ENCODE measurements around the gene IFT25. TPM values are rescaled to one million over a fixed set of nuclear protein-coding genes. Genes with fewer than 3 reads are reported as not detected.

The IFT25 gene
- total and polyA plus RNA-seq, 2 experiments from 2014 or later = 28.2 to 109 TPM

- Mint-ChIP-seq H3K36me3 (ENCODE audit: low read depth) (peaks cover 3% of the 10 kb centered on the region; the same call in 2 of the 3 replicates), H3K9me3 (no peaks in the 10 kb centered on the region), H3K27me3 (ENCODE audit: insufficient read depth, low read depth, poor library complexity) (peaks cover 10% of the 10 kb centered on the region), H3K4me3 (peak within 1 kb of the TSS; percentile 98), H3K27ac (peak within 1 kb of the TSS; percentile 93), H3K4me1 (peaks cover 10% of the 10 kb centered on the region; the same call in 2 of the 3 replicates)
- TF ChIP-seq, protein P1, sequence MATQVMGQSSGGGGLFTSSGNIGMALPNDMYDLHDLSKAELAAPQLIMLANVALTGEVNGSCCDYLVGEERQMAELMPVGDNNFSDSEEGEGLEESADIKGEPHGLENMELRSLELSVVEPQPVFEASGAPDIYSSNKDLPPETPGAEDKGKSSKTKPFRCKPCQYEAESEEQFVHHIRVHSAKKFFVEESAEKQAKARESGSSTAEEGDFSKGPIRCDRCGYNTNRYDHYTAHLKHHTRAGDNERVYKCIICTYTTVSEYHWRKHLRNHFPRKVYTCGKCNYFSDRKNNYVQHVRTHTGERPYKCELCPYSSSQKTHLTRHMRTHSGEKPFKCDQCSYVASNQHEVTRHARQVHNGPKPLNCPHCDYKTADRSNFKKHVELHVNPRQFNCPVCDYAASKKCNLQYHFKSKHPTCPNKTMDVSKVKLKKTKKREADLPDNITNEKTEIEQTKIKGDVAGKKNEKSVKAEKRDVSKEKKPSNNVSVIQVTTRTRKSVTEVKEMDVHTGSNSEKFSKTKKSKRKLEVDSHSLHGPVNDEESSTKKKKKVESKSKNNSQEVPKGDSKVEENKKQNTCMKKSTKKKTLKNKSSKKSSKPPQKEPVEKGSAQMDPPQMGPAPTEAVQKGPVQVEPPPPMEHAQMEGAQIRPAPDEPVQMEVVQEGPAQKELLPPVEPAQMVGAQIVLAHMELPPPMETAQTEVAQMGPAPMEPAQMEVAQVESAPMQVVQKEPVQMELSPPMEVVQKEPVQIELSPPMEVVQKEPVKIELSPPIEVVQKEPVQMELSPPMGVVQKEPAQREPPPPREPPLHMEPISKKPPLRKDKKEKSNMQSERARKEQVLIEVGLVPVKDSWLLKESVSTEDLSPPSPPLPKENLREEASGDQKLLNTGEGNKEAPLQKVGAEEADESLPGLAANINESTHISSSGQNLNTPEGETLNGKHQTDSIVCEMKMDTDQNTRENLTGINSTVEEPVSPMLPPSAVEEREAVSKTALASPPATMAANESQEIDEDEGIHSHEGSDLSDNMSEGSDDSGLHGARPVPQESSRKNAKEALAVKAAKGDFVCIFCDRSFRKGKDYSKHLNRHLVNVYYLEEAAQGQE (IDR thresholded peaks at IDR 0.05; ENCODE audit: unreplicated experiment) = no peak
- TF ChIP-seq CREB1 (CRISPR knock-in tag; IDR thresholded peaks at IDR 0.05; ENCODE audit: low read depth) (no peak), ZNF331 (CRISPR knock-in tag; IDR thresholded peaks at IDR 0.05; ENCODE audit: low read depth) (no peak), ETS1 (IDR thresholded peaks at IDR 0.05) (peak; percentile 33; the same call in 1 of the 2 replicates), ZNF114 (CRISPR knock-in tag; IDR thresholded peaks at IDR 0.05) (no peak), JUNB (IDR thresholded peaks at IDR 0.05; ENCODE audit: unreplicated experiment) (no peak), EZH2phosphoT487 (IDR thresholded peaks at IDR 0.05; ENCODE audit: unreplicated experiment) (no peak), POLR2AphosphoS5 (IDR thresholded peaks at IDR 0.05; ENCODE audit: low read depth) (peak; percentile 79)
- TF ChIP-seq, protein P2, sequence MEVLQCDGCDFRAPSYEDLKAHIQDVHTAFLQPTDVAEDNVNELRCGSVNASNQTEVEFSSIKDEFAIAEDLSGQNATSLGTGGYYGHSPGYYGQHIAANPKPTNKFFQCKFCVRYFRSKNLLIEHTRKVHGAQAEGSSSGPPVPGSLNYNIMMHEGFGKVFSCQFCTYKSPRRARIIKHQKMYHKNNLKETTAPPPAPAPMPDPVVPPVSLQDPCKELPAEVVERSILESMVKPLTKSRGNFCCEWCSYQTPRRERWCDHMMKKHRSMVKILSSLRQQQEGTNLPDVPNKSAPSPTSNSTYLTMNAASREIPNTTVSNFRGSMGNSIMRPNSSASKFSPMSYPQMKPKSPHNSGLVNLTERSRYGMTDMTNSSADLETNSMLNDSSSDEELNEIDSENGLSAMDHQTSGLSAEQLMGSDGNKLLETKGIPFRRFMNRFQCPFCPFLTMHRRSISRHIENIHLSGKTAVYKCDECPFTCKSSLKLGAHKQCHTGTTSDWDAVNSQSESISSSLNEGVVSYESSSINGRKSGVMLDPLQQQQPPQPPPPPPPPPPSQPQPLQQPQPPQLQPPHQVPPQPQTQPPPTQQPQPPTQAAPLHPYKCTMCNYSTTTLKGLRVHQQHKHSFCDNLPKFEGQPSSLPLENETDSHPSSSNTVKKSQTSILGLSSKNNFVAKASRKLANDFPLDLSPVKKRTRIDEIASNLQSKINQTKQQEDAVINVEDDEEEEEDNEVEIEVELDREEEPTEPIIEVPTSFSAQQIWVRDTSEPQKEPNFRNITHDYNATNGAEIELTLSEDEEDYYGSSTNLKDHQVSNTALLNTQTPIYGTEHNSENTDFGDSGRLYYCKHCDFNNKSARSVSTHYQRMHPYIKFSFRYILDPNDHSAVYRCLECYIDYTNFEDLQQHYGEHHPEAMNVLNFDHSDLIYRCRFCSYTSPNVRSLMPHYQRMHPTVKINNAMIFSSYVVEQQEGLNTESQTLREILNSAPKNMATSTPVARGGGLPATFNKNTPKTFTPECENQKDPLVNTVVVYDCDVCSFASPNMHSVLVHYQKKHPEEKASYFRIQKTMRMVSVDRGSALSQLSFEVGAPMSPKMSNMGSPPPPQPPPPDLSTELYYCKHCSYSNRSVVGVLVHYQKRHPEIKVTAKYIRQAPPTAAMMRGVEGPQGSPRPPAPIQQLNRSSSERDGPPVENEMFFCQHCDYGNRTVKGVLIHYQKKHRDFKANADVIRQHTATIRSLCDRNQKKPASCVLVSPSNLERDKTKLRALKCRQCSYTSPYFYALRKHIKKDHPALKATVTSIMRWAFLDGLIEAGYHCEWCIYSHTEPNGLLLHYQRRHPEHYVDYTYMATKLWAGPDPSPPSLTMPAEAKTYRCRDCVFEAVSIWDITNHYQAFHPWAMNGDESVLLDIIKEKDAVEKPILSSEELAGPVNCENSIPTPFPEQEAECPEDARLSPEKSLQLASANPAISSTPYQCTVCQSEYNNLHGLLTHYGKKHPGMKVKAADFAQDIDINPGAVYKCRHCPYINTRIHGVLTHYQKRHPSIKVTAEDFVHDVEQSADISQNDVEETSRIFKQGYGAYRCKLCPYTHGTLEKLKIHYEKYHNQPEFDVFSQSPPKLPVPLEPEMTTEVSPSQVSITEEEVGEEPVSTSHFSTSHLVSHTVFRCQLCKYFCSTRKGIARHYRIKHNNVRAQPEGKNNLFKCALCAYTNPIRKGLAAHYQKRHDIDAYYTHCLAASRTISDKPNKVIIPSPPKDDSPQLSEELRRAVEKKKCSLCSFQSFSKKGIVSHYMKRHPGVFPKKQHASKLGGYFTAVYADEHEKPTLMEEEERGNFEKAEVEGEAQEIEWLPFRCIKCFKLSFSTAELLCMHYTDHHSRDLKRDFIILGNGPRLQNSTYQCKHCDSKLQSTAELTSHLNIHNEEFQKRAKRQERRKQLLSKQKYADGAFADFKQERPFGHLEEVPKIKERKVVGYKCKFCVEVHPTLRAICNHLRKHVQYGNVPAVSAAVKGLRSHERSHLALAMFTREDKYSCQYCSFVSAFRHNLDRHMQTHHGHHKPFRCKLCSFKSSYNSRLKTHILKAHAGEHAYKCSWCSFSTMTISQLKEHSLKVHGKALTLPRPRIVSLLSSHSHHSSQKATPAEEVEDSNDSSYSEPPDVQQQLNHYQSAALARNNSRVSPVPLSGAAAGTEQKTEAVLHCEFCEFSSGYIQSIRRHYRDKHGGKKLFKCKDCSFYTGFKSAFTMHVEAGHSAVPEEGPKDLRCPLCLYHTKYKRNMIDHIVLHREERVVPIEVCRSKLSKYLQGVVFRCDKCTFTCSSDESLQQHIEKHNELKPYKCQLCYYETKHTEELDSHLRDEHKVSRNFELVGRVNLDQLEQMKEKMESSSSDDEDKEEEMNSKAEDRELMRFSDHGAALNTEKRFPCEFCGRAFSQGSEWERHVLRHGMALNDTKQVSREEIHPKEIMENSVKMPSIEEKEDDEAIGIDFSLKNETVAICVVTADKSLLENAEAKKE (CRISPR knock-in tag; IDR thresholded peaks at IDR 0.05) = no peak
- DNase-seq (ENCODE audit: low spot score) (peak; percentile 95), ATAC-seq (peak; percentile 98)
- no peak within 1 kb of the TSS for H3K27ac ChIP-seq (ENCODE audit: low read depth)
- no peaks in the 10 kb centered on the region for H4K20me1 ChIP-seq (replicated peaks; ENCODE audit: insufficient read depth)
- H3K4me2 ChIP-seq = peak within 1 kb of the TSS; percentile 80
- H3K4me3 ChIP-seq = peak within 1 kb of the TSS; percentile 80
- no peaks in the 10 kb centered on the region; the same call in 1 of the 2 replicates for H3K36me3 ChIP-seq (ENCODE audit: insufficient read depth)
- peaks cover 5% of the 10 kb centered on the region; the same call in 1 of the 2 replicates for H3K4me1 ChIP-seq (ENCODE audit: insufficient read depth)
- no peaks in the 10 kb centered on the region for H3K9me2 ChIP-seq (ENCODE audit: insufficient read depth)
- no peaks in the 10 kb centered on the region; the same call in 1 of the 2 replicates for H3F3A ChIP-seq (replicated peaks; ENCODE audit: low read depth)
- H3K27me3 ChIP-seq (ENCODE audit: insufficient read depth) = no peaks in the 10 kb centered on the region
- peak within 1 kb of the TSS; percentile 94 for H2AFZ ChIP-seq
- H3K79me2 ChIP-seq (replicated peaks; ENCODE audit: insufficient read depth) = no peaks in the 10 kb centered on the region
Observed at GRCh38 chr1:53889304-53890298, 55.9 kb downstream of the IFT25 start, which contains the start of gene YIPF1. YIPF1 (minus strand) TSS chr1:53889797; CDS start chr1:53888937, 860 bp downstream.

Data from GM23338 (cell line).